Measurements from ENCODE around the gene HS3ST5.

The HS3ST5 gene

GRCh38 chr6:114142258-114142657 lies 200.6 kb downstream of the HS3ST5 start:
- Histone ChIP-seq H3K9me3 (ENCODE audit: control insufficient read depth, insufficient read depth, low read length) (no peaks in the 10 kb centered on the region), H3K27me3 (ENCODE audit: control insufficient read depth, insufficient read depth, low read length) (no peaks in the 10 kb centered on the region)
- WGBS (ENCODE audit: insufficient coverage, insufficient read length): no CpG with 5 or more reads among the region's 7 CpGs

GRCh38 chr6:114140416-114140815 lies 202.4 kb downstream of the HS3ST5 start:
- no peaks in the 10 kb centered on the region for H3K36me3 ChIP-seq (ENCODE audit: control insufficient read depth, insufficient read depth, low read length)
- H3K4me3 ChIP-seq (ENCODE audit: low read length): no peak overlapping the region
- no peak overlapping the region for H3K27ac ChIP-seq (ENCODE audit: low read length)
- no peak for DNase-seq (ENCODE audit: low read depth, low spot score)
- peaks cover under 1% of the 10 kb centered on the region for H3K4me1 ChIP-seq (ENCODE audit: control insufficient read depth, insufficient read depth, low read length)
- H3K9me3 ChIP-seq (ENCODE audit: control insufficient read depth, insufficient read depth, low read length): no peaks in the 10 kb centered on the region
- 100% methylated on average over 1 of the region's 5 CpGs for WGBS (ENCODE audit: insufficient coverage, insufficient read length)
- H3K27me3 ChIP-seq (ENCODE audit: control insufficient read depth, insufficient read depth, low read length): no peaks in the 10 kb centered on the region

More at GRCh38 chr6:114142258-114142657, 200.6 kb downstream of the HS3ST5 start:
- H3K4me3 ChIP-seq (ENCODE audit: low read length): no peak overlapping the region
- no peaks in the 10 kb centered on the region for H3K36me3 ChIP-seq (ENCODE audit: control insufficient read depth, insufficient read depth, low read length)
- H3K27ac ChIP-seq (ENCODE audit: low read length): no peak overlapping the region
- peaks cover 3% of the 10 kb centered on the region for H3K4me1 ChIP-seq (ENCODE audit: control insufficient read depth, insufficient read depth, low read length)
- DNase-seq (ENCODE audit: low read depth, low spot score): no peak

- Histone ChIP-seq H3K4me3 (ENCODE audit: low read length) (no peak overlapping the region), H3K4me1 (ENCODE audit: control insufficient read depth, insufficient read depth, low read length) (no peaks in the 10 kb centered on the region), H3K36me3 (ENCODE audit: control insufficient read depth, insufficient read depth, low read length) (no peaks in the 10 kb centered on the region), H3K27me3 (ENCODE audit: control insufficient read depth, insufficient read depth, low read length) (no peaks in the 10 kb centered on the region), H3K9me3 (ENCODE audit: control insufficient read depth, insufficient read depth, low read length) (no peaks in the 10 kb centered on the region), H3K27ac (ENCODE audit: low read length) (no peak overlapping the region)
- no peak for DNase-seq (ENCODE audit: low read depth, low spot score)
- no CpG with 5 or more reads among the region's 4 CpGs for WGBS (ENCODE audit: insufficient coverage, insufficient read length)
Observed at GRCh38 chr6:114138577-114139248, 204.1 kb downstream of the HS3ST5 start.

- Histone ChIP-seq H3K36me3 (ENCODE audit: control insufficient read depth, insufficient read depth, low read length) (no peaks in the 10 kb centered on the region), H3K27ac (ENCODE audit: low read length) (no peak overlapping the region), H3K4me1 (ENCODE audit: control insufficient read depth, insufficient read depth, low read length) (no peaks in the 10 kb centered on the region), H3K4me3 (ENCODE audit: low read length) (no peak overlapping the region), H3K9me3 (ENCODE audit: control insufficient read depth, insufficient read depth, low read length) (no peaks in the 10 kb centered on the region), H3K27me3 (ENCODE audit: control insufficient read depth, insufficient read depth, low read length) (no peaks in the 10 kb centered on the region)
- DNase-seq (ENCODE audit: low read depth, low spot score): no peak
- no CpG with 5 or more reads among the region's 5 CpGs for WGBS (ENCODE audit: insufficient coverage, insufficient read length)
Observed at GRCh38 chr6:114135363-114135971, 207.4 kb downstream of the HS3ST5 start.

GRCh38 chr6:114133816-114134215 lies 209.0 kb downstream of the HS3ST5 start:
- Histone ChIP-seq H3K4me3 (ENCODE audit: low read length) (no peak overlapping the region), H3K4me1 (ENCODE audit: control insufficient read depth, insufficient read depth, low read length) (no peaks in the 10 kb centered on the region), H3K36me3 (ENCODE audit: control insufficient read depth, insufficient read depth, low read length) (no peaks in the 10 kb centered on the region), H3K27me3 (ENCODE audit: control insufficient read depth, insufficient read depth, low read length) (no peaks in the 10 kb centered on the region), H3K27ac (ENCODE audit: low read length) (no peak overlapping the region), H3K9me3 (ENCODE audit: control insufficient read depth, insufficient read depth, low read length) (no peaks in the 10 kb centered on the region)
- WGBS (ENCODE audit: insufficient coverage, insufficient read length): no CpG with 5 or more reads among the region's 4 CpGs
- DNase-seq (ENCODE audit: low read depth, low spot score): no peak

- H3K36me3 ChIP-seq (ENCODE audit: control insufficient read depth, insufficient read depth, low read length): no peaks in the 10 kb centered on the region
- H3K4me3 ChIP-seq (ENCODE audit: low read length): no peak overlapping the region
- H3K27ac ChIP-seq (ENCODE audit: low read length): no peak overlapping the region
- no peaks in the 10 kb centered on the region for H3K27me3 ChIP-seq (ENCODE audit: control insufficient read depth, insufficient read depth, low read length)
- DNase-seq (ENCODE audit: low read depth, low spot score): no peak
- no peaks in the 10 kb centered on the region for H3K4me1 ChIP-seq (ENCODE audit: control insufficient read depth, insufficient read depth, low read length)
- no peaks in the 10 kb centered on the region for H3K9me3 ChIP-seq (ENCODE audit: control insufficient read depth, insufficient read depth, low read length)
- no CpG with 5 or more reads among the region's 1 CpG for WGBS (ENCODE audit: insufficient coverage, insufficient read length)
Observed at GRCh38 chr6:114131945-114132344, 210.9 kb downstream of the HS3ST5 start.

- Histone ChIP-seq H3K9me3 (ENCODE audit: control insufficient read depth, insufficient read depth, low read length) (no peaks in the 10 kb centered on the region), H3K36me3 (ENCODE audit: control insufficient read depth, insufficient read depth, low read length) (no peaks in the 10 kb centered on the region), H3K4me1 (ENCODE audit: control insufficient read depth, insufficient read depth, low read length) (peaks cover 3% of the 10 kb centered on the region; the same call in 1 of the 2 replicates), H3K4me3 (ENCODE audit: low read length) (no peak overlapping the region), H3K27me3 (ENCODE audit: control insufficient read depth, insufficient read depth, low read length) (no peaks in the 10 kb centered on the region), H3K27ac (ENCODE audit: low read length) (no peak overlapping the region)
- no CpG with 5 or more reads among the region's 3 CpGs for WGBS (ENCODE audit: insufficient coverage, insufficient read length)
- no peak for DNase-seq (ENCODE audit: low read depth, low spot score)
Observed at GRCh38 chr6:114125576-114125975, 217.2 kb downstream of the HS3ST5 start.

GRCh38 chr6:114121913-114122662 lies 220.7 kb downstream of the HS3ST5 start:
- H3K9me3 ChIP-seq (ENCODE audit: control insufficient read depth, insufficient read depth, low read length): no peaks in the 10 kb centered on the region
- no peak for DNase-seq (ENCODE audit: low read depth, low spot score)
- no peak overlapping the region for H3K27ac ChIP-seq (ENCODE audit: low read length)
- no peak overlapping the region for H3K4me3 ChIP-seq (ENCODE audit: low read length)
- WGBS (ENCODE audit: insufficient coverage, insufficient read length): no CpG with 5 or more reads among the region's 5 CpGs
- peaks cover 3% of the 10 kb centered on the region; the same call in 1 of the 2 replicates for H3K4me1 ChIP-seq (ENCODE audit: control insufficient read depth, insufficient read depth, low read length)
- H3K36me3 ChIP-seq (ENCODE audit: control insufficient read depth, insufficient read depth, low read length): no peaks in the 10 kb centered on the region
- H3K27me3 ChIP-seq (ENCODE audit: control insufficient read depth, insufficient read depth, low read length): no peaks in the 10 kb centered on the region

GRCh38 chr6:114119056-114119455 lies 223.8 kb downstream of the HS3ST5 start:
- DNase-seq (ENCODE audit: low read depth, low spot score): no peak
- Histone ChIP-seq H3K27me3 (ENCODE audit: control insufficient read depth, insufficient read depth, low read length) (no peaks in the 10 kb centered on the region), H3K36me3 (ENCODE audit: control insufficient read depth, insufficient read depth, low read length) (no peaks in the 10 kb centered on the region), H3K9me3 (ENCODE audit: control insufficient read depth, insufficient read depth, low read length) (no peaks in the 10 kb centered on the region), H3K27ac (ENCODE audit: low read length) (no peak overlapping the region), H3K4me1 (ENCODE audit: control insufficient read depth, insufficient read depth, low read length) (peaks cover 3% of the 10 kb centered on the region; the same call in 1 of the 2 replicates), H3K4me3 (ENCODE audit: low read length) (no peak overlapping the region)
- WGBS (ENCODE audit: insufficient coverage, insufficient read length): no CpG with 5 or more reads among the region's 2 CpGs

- Histone ChIP-seq H3K4me3 (ENCODE audit: low read length) (no peak overlapping the region), H3K9me3 (ENCODE audit: control insufficient read depth, insufficient read depth, low read length) (no peaks in the 10 kb centered on the region), H3K4me1 (ENCODE audit: control insufficient read depth, insufficient read depth, low read length) (no peaks in the 10 kb centered on the region), H3K36me3 (ENCODE audit: control insufficient read depth, insufficient read depth, low read length) (no peaks in the 10 kb centered on the region), H3K27me3 (ENCODE audit: control insufficient read depth, insufficient read depth, low read length) (no peaks in the 10 kb centered on the region), H3K27ac (ENCODE audit: low read length) (no peak overlapping the region)
- no CpG with 5 or more reads among the region's 1 CpG for WGBS (ENCODE audit: insufficient coverage, insufficient read length)
- no peak for DNase-seq (ENCODE audit: low read depth, low spot score)
Observed at GRCh38 chr6:114115652-114116051, 227.2 kb downstream of the HS3ST5 start.
